ENCODE results near the gene IRGQ. TPM values are rescaled to one million over a fixed set of nuclear protein-coding genes. Genes with fewer than 3 reads are reported as not detected.

The IRGQ gene
- total RNA-seq, 1 experiment from 2014 or later: 23.3 TPM

- BruUV-seq (replicated peaks): no TSS peak
- Histone ChIP-seq H3K4me3 (peak within 1 kb of the TSS; percentile 62), H2AFZ (peak within 1 kb of the TSS; percentile 82; the same call in 1 of the 2 replicates), H3K36me3 (ENCODE audit: low read depth) (no peaks in the 10 kb centered on the region), H3K4me1 (replicated peaks; ENCODE audit: insufficient read depth) (peaks cover 14% of the 10 kb centered on the region; the same call in 1 of the 2 replicates), H3K27ac (no peak within 1 kb of the TSS), H3F3A (ENCODE audit: insufficient read depth, low read depth) (peaks cover 18% of the 10 kb centered on the region; the same call in 1 of the 2 replicates), H3K79me2 (ENCODE audit: low read depth) (no peaks in the 10 kb centered on the region), H3K27me3 (ENCODE audit: insufficient read depth, low read depth) (peaks cover 6% of the 10 kb centered on the region; the same call in 1 of the 2 replicates), H3K9me3 (ENCODE audit: insufficient read depth, low read depth) (no peaks in the 10 kb centered on the region), H3K4me2 (peak within 1 kb of the TSS; percentile 91), H4K20me1 (ENCODE audit: insufficient read depth) (no peaks in the 10 kb centered on the region), H3K9me2 (ENCODE audit: insufficient read depth) (no peaks in the 10 kb centered on the region)
- intact Hi-C loops (cut with micrococcal nuclease; ENCODE audit: unreplicated experiment): no loop called here
- TF ChIP-seq CTCF (conservative IDR thresholded peaks at IDR 0.05): no peak
- TF ChIP-seq EZH2 (IDR thresholded peaks at IDR 0.05; ENCODE audit: low read depth): 0 out of 2 replicates have a peak, but pooled peaks have one; percentile 7
- ChIA-PET CTCF (no interaction called here), POLR2A (ENCODE audit: unreplicated experiment) (no interaction called here)
- peak in 1 of 2 experiments; percentile 56 for DNase-seq
Observed at GRCh38 chr19:43639519-43640423, 43.8 kb upstream of the IRGQ start, which contains the start of gene CADM4. TSS of gene CADM4 (minus strand) at chr19:43639850. CDS start at chr19:43639790, 60 bp downstream.

GRCh38 chr19:43638995-43639518 lies 43.1 kb upstream of the IRGQ start:
- Histone ChIP-seq H3K4me1 (replicated peaks; ENCODE audit: insufficient read depth) (peaks cover 14% of the 10 kb centered on the region; the same call in 1 of the 2 replicates), H3F3A (ENCODE audit: insufficient read depth, low read depth) (0 out of 2 replicates have a peak, but pooled peaks cover 14% of the 10 kb centered on the region), H3K27me3 (ENCODE audit: insufficient read depth, low read depth) (peaks cover 6% of the 10 kb centered on the region; the same call in 1 of the 2 replicates), H3K79me2 (ENCODE audit: low read depth) (no peaks in the 10 kb centered on the region), H3K36me3 (ENCODE audit: low read depth) (no peaks in the 10 kb centered on the region), H3K27ac (no peak overlapping the region), H4K20me1 (ENCODE audit: insufficient read depth) (no peaks in the 10 kb centered on the region), H3K4me3 (peak overlapping the region; percentile 53; the same call in 1 of the 2 replicates), H2AFZ (no peak overlapping the region), H3K4me2 (peak overlapping the region; percentile 77), H3K9me2 (ENCODE audit: insufficient read depth) (no peaks in the 10 kb centered on the region), H3K9me3 (ENCODE audit: insufficient read depth, low read depth) (no peaks in the 10 kb centered on the region)
- TF ChIP-seq CTCF (conservative IDR thresholded peaks at IDR 0.05) (no peak), EZH2 (IDR thresholded peaks at IDR 0.05; ENCODE audit: low read depth) (0 out of 2 replicates have a peak, but pooled peaks have one; percentile 67)
- intact Hi-C loops (cut with micrococcal nuclease; ENCODE audit: unreplicated experiment): no loop called here
- no peak for DNase-seq
- POLR2A ChIA-PET (ENCODE audit: unreplicated experiment): no interaction called here
- CTCF ChIA-PET: no interaction called here
- no TSS peak for BruUV-seq (replicated peaks)

GRCh38 chr19:43638214-43638994 lies 42.5 kb upstream of the IRGQ start:
- peak overlapping the region; percentile 77 for H3K4me2 ChIP-seq
- POLR2A ChIA-PET (ENCODE audit: unreplicated experiment): no interaction called here

More at GRCh38 chr19:43638214-43638994, 42.5 kb upstream of the IRGQ start:
- Histone ChIP-seq H3K9me3 (ENCODE audit: insufficient read depth, low read depth) (no peaks in the 10 kb centered on the region), H3F3A (ENCODE audit: insufficient read depth, low read depth) (0 out of 2 replicates have a peak, but pooled peaks cover 14% of the 10 kb centered on the region), H3K4me3 (no peak overlapping the region; the same call in 1 of the 2 replicates), H3K4me1 (replicated peaks; ENCODE audit: insufficient read depth) (peaks cover 14% of the 10 kb centered on the region; the same call in 1 of the 2 replicates), H3K36me3 (ENCODE audit: low read depth) (no peaks in the 10 kb centered on the region), H3K27me3 (ENCODE audit: insufficient read depth, low read depth) (peaks cover 6% of the 10 kb centered on the region; the same call in 1 of the 2 replicates), H3K27ac (no peak overlapping the region), H2AFZ (no peak overlapping the region), H3K79me2 (ENCODE audit: low read depth) (no peaks in the 10 kb centered on the region), H3K9me2 (ENCODE audit: insufficient read depth) (no peaks in the 10 kb centered on the region), H4K20me1 (ENCODE audit: insufficient read depth) (no peaks in the 10 kb centered on the region)
- intact Hi-C loops (cut with micrococcal nuclease; ENCODE audit: unreplicated experiment): no loop called here
- CTCF ChIA-PET: no interaction called here
- no peak for DNase-seq
- TSS peak; percentile 64 for BruUV-seq (replicated peaks)
- no peak for TF ChIP-seq CTCF (conservative IDR thresholded peaks at IDR 0.05)
- TF ChIP-seq EZH2 (IDR thresholded peaks at IDR 0.05; ENCODE audit: low read depth): no peak

Data from PC-9 (cell line).